T-helper 1 cell treated with Interleukin-12 subunit alpha and Interleukin-12 subunit beta and Interleukin-4 antibody, amounts not matched to agents 30 μg/mL and 1 μg/mL, for 36 hours (primary cell): ENCODE measurements around the gene RFXAP.

Experiments
- H3K27ac Mint-ChIP-seq: one replicate; pipeline ENCODE4 v1.8.0; 2021; ENCODE audit warnings: mild to moderate bottlenecking, mixed read lengths
- H3K27me3 Mint-ChIP-seq: one replicate; pipeline ENCODE4 v1.8.0; 2021; ENCODE audit warnings: low read depth, mixed read lengths
- H3K36me3 Mint-ChIP-seq: one replicate; pipeline ENCODE4 v1.8.0; 2021; ENCODE audit warnings: low read depth, mixed read lengths
- H3K4me1 Mint-ChIP-seq: one replicate; pipeline ENCODE4 v1.8.0; 2021; ENCODE audit warnings: low read depth, mixed read lengths
- H3K4me3 Mint-ChIP-seq: one replicate; pipeline ENCODE4 v1.8.0; 2021; ENCODE audit warnings: mild to moderate bottlenecking, moderate library complexity, mixed read lengths
- H3K9me3 Mint-ChIP-seq: one replicate; pipeline ENCODE4 v1.8.0; 2021; ENCODE audit warnings: mixed read lengths

The RFXAP gene

GRCh38 chr13:36796052-36796451, 23.0 kb upstream of the RFXAP start:
- no peak overlapping the region for H3K27ac Mint-ChIP-seq
- no peaks in the 10 kb centered on the region for H3K9me3 Mint-ChIP-seq
- no peak overlapping the region for H3K4me3 Mint-ChIP-seq
- no peaks in the 10 kb centered on the region for H3K4me1 Mint-ChIP-seq
- no peaks in the 10 kb centered on the region for H3K36me3 Mint-ChIP-seq
- peaks cover 11% of the 10 kb centered on the region for H3K27me3 Mint-ChIP-seq

- Mint-ChIP-seq H3K36me3 (no peaks in the 10 kb centered on the region), H3K9me3 (no peaks in the 10 kb centered on the region), H3K27ac (no peak overlapping the region), H3K4me1 (no peaks in the 10 kb centered on the region), H3K4me3 (no peak overlapping the region), H3K27me3 (peaks cover 22% of the 10 kb centered on the region)
These were observed 18.0 kb upstream of the RFXAP start for GRCh38 chr13:36801035-36801434.

- H3K27me3 Mint-ChIP-seq: peaks cover 25% of the 10 kb centered on the region
- no peak overlapping the region for H3K4me3 Mint-ChIP-seq
These were observed 14.4 kb upstream of the RFXAP start for GRCh38 chr13:36804588-36804987.

GRCh38 chr13:36806102-36806501, 12.9 kb upstream of the RFXAP start:
- H3K9me3 Mint-ChIP-seq: no peaks in the 10 kb centered on the region
- H3K4me3 Mint-ChIP-seq: no peak overlapping the region
- no peaks in the 10 kb centered on the region for H3K36me3 Mint-ChIP-seq
- peaks cover 26% of the 10 kb centered on the region for H3K27me3 Mint-ChIP-seq
- no peak overlapping the region for H3K27ac Mint-ChIP-seq
- H3K4me1 Mint-ChIP-seq: no peaks in the 10 kb centered on the region

More at GRCh38 chr13:36804588-36804987, 14.4 kb upstream of the RFXAP start:
- Mint-ChIP-seq H3K36me3 (no peaks in the 10 kb centered on the region), H3K9me3 (no peaks in the 10 kb centered on the region), H3K27ac (no peak overlapping the region), H3K4me1 (no peaks in the 10 kb centered on the region)

GRCh38 chr13:36807616-36808015, 11.4 kb upstream of the RFXAP start:
- Mint-ChIP-seq H3K27ac (no peak overlapping the region), H3K36me3 (no peaks in the 10 kb centered on the region), H3K4me1 (no peaks in the 10 kb centered on the region), H3K4me3 (no peak overlapping the region), H3K9me3 (no peaks in the 10 kb centered on the region), H3K27me3 (peaks cover 41% of the 10 kb centered on the region)

GRCh38 chr13:36813225-36813624, 5.8 kb upstream of the RFXAP start:
- Mint-ChIP-seq H3K9me3 (no peaks in the 10 kb centered on the region), H3K27ac (no peak overlapping the region), H3K27me3 (peaks cover 51% of the 10 kb centered on the region), H3K4me3 (no peak overlapping the region), H3K36me3 (no peaks in the 10 kb centered on the region), H3K4me1 (peaks cover 9% of the 10 kb centered on the region)

GRCh38 chr13:36814465-36814864, 4.6 kb upstream of the RFXAP start:
- Mint-ChIP-seq H3K9me3 (no peaks in the 10 kb centered on the region), H3K36me3 (no peaks in the 10 kb centered on the region), H3K27ac (no peak overlapping the region), H3K4me1 (peaks cover 16% of the 10 kb centered on the region), H3K4me3 (no peak overlapping the region), H3K27me3 (peaks cover 51% of the 10 kb centered on the region)

- no peak overlapping the region for H3K27ac Mint-ChIP-seq
These were observed 4.0 kb upstream of the RFXAP start for GRCh38 chr13:36815062-36815461.

GRCh38 chr13:36817996-36818803, 822 bp upstream of the RFXAP start:
- peak overlapping the region; percentile 91 for H3K4me3 Mint-ChIP-seq
- H3K27ac Mint-ChIP-seq: peak overlapping the region; percentile 87
- peaks cover 28% of the 10 kb centered on the region for H3K27me3 Mint-ChIP-seq
- no peaks in the 10 kb centered on the region for H3K36me3 Mint-ChIP-seq
- H3K4me1 Mint-ChIP-seq: peaks cover 38% of the 10 kb centered on the region
- no peaks in the 10 kb centered on the region for H3K9me3 Mint-ChIP-seq

More at GRCh38 chr13:36815062-36815461, 4.0 kb upstream of the RFXAP start:
- Mint-ChIP-seq H3K36me3 (no peaks in the 10 kb centered on the region), H3K27me3 (peaks cover 48% of the 10 kb centered on the region), H3K4me1 (peaks cover 19% of the 10 kb centered on the region), H3K4me3 (no peak overlapping the region), H3K9me3 (no peaks in the 10 kb centered on the region)

GRCh38 chr13:36819739-36820090, 693 bp downstream of the RFXAP start:
- H3K27me3 Mint-ChIP-seq: peaks cover 13% of the 10 kb centered on the region
- peaks cover 51% of the 10 kb centered on the region for H3K4me1 Mint-ChIP-seq
- no peaks in the 10 kb centered on the region for H3K9me3 Mint-ChIP-seq
- no peaks in the 10 kb centered on the region for H3K36me3 Mint-ChIP-seq
- H3K27ac Mint-ChIP-seq: peak overlapping the region; percentile 89
- H3K4me3 Mint-ChIP-seq: peak overlapping the region; percentile 91

GRCh38 chr13:36820222-36820621, 1.2 kb downstream of the RFXAP start:
- Mint-ChIP-seq H3K27ac (peak overlapping the region; percentile 89), H3K4me3 (peak overlapping the region; percentile 91), H3K36me3 (peaks cover 5% of the 10 kb centered on the region), H3K4me1 (peaks cover 54% of the 10 kb centered on the region), H3K27me3 (peaks cover 8% of the 10 kb centered on the region), H3K9me3 (no peaks in the 10 kb centered on the region)

- H3K36me3 Mint-ChIP-seq: peaks cover 7% of the 10 kb centered on the region
- no peaks in the 10 kb centered on the region for H3K27me3 Mint-ChIP-seq
- no peak overlapping the region for H3K27ac Mint-ChIP-seq
- H3K9me3 Mint-ChIP-seq: no peaks in the 10 kb centered on the region
- no peak overlapping the region for H3K4me3 Mint-ChIP-seq
- H3K4me1 Mint-ChIP-seq: peaks cover 48% of the 10 kb centered on the region
These were observed 3.8 kb downstream of the RFXAP start for GRCh38 chr13:36822785-36823184.

- H3K4me3 Mint-ChIP-seq: no peak overlapping the region
- H3K27me3 Mint-ChIP-seq: no peaks in the 10 kb centered on the region
- H3K36me3 Mint-ChIP-seq: peaks cover 20% of the 10 kb centered on the region
- no peaks in the 10 kb centered on the region for H3K9me3 Mint-ChIP-seq
- peaks cover 3% of the 10 kb centered on the region for H3K4me1 Mint-ChIP-seq
- no peak overlapping the region for H3K27ac Mint-ChIP-seq
These were observed 10.7 kb downstream of the RFXAP start for GRCh38 chr13:36829753-36830152.

- H3K4me3 Mint-ChIP-seq: no peak overlapping the region
- peaks cover 2% of the 10 kb centered on the region for H3K4me1 Mint-ChIP-seq
- no peak overlapping the region for H3K27ac Mint-ChIP-seq
- H3K9me3 Mint-ChIP-seq: no peaks in the 10 kb centered on the region
- H3K27me3 Mint-ChIP-seq: no peaks in the 10 kb centered on the region
- peaks cover 14% of the 10 kb centered on the region for H3K36me3 Mint-ChIP-seq
These were observed 12.3 kb downstream of the RFXAP start for GRCh38 chr13:36831291-36831690.

GRCh38 chr13:36834299-36834698, 15.3 kb downstream of the RFXAP start:
- Mint-ChIP-seq H3K9me3 (no peaks in the 10 kb centered on the region), H3K4me1 (peaks cover 2% of the 10 kb centered on the region), H3K4me3 (no peak overlapping the region), H3K36me3 (peaks cover 10% of the 10 kb centered on the region), H3K27me3 (no peaks in the 10 kb centered on the region), H3K27ac (no peak overlapping the region)
